ENCODE measurements around the gene FHL3.
"Not testable (repeated sequence)": the region's sequence is repeated elsewhere in the genome, so short reads cannot be mapped to it uniquely, and the experiment has no call there.

FHL3 gene

GRCh38 chr1:38034871-38035270 lies 29.6 kb upstream of the FHL3 start:
- DNase-seq (ENCODE audit: low spot score) = no peak

DNA sequence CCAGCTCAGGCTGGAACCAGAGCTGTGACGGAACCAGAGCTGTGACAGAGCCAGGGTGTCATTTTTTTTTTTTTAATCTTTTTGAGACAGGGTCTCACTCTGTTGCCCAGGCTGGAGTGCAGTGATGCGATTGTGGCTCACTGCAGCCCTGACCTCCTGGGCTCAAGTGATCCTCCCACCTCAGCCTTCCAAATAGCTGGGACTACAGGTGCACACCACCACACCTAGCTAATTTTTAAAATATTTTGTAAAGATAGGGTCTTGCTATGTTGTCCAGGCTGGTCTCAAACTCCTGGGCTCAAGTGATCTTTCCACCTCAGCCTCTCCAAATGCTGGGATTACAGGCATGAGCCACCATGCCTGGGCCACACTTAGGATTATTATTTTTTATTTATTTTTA lies 27.7 kb upstream of the FHL3 start:
- DNase-seq (ENCODE audit: low spot score) = not testable (repeated sequence)

GRCh38 chr1:38031513-38031866 lies 26.2 kb upstream of the FHL3 start:
- DNase-seq (ENCODE audit: low spot score) = no peak

- no peak for DNase-seq (ENCODE audit: low spot score)
Observed at GRCh38 chr1:38030596-38031512, 25.5 kb upstream of the FHL3 start.

GRCh38 chr1:38029685-38030511 lies 24.6 kb upstream of the FHL3 start:
- DNase-seq (ENCODE audit: low spot score) = no peak

- DNase-seq (ENCODE audit: low spot score) = no peak
Observed at GRCh38 chr1:38029081-38029681, 23.9 kb upstream of the FHL3 start.

GRCh38 chr1:38028671-38029070 lies 23.4 kb upstream of the FHL3 start:
- DNase-seq (ENCODE audit: low spot score) = no peak

DNA sequence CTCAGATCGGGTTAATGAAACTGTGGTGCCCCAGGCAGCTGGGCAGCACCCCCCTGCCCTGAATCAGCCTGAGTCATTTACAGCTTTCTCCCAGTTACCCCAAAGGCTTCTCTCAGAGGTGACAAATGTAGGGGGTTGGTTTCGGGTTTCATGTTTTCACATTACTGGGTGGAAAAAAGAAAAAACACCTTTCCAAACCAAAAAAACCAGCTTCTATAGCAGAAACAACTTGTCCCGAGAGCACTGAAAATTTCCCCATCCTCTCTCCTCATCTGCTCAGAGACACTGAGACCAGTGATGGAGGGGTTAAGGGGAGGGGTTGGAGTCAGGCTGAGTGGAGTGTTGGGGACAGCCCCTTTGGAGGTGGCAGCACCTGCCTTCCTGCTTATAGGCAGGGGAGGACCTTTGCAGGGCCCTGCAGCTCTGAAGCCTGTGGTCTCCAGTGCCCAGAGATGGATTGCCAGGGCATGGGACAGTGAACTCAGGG lies 22.8 kb upstream of the FHL3 start:
- DNase-seq (ENCODE audit: low spot score) = no peak

- DNase-seq (ENCODE audit: low spot score) = no peak
Observed at GRCh38 chr1:38027201-38028104, 22.1 kb upstream of the FHL3 start.

- DNase-seq (ENCODE audit: low spot score) = peak; percentile 16
Observed at GRCh38 chr1:38026592-38027200, 21.4 kb upstream of the FHL3 start.

- no peak for DNase-seq (ENCODE audit: low spot score)
Observed at GRCh38 chr1:38025664-38026063, 20.4 kb upstream of the FHL3 start.

GRCh38 chr1:38025233-38025632 lies 19.9 kb upstream of the FHL3 start:
- DNase-seq (ENCODE audit: low spot score) = no peak

- no peak for DNase-seq (ENCODE audit: low spot score)
Observed at GRCh38 chr1:38022810-38023209, 17.5 kb upstream of the FHL3 start.

DNA sequence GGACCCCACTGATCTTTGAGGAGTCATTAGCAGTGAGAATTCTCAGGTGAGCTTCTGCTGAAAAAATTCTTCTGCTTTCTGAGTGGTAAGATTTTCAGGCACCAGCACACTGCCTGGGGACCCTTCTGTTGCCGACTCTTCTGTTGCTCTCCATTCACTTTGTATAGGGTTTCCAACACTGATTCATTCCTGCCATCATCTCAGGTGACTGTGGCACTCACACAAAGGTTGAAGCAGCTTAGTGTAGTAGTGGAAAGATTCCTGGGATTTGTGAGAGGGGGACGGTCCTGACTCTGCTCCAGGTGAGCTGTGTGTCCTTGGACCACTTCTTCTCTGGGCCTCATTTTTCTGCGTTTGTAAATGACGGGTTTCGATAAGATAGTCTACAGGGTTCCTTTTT lies 16.7 kb upstream of the FHL3 start:
- no peak for DNase-seq (ENCODE audit: low spot score)

- DNase-seq (ENCODE audit: low spot score) = no peak
Observed at GRCh38 chr1:38020396-38020795, 15.1 kb upstream of the FHL3 start.

GRCh38 chr1:38018864-38019343 lies 13.6 kb upstream of the FHL3 start:
- DNase-seq (ENCODE audit: low spot score) = peak; percentile 39

DNA sequence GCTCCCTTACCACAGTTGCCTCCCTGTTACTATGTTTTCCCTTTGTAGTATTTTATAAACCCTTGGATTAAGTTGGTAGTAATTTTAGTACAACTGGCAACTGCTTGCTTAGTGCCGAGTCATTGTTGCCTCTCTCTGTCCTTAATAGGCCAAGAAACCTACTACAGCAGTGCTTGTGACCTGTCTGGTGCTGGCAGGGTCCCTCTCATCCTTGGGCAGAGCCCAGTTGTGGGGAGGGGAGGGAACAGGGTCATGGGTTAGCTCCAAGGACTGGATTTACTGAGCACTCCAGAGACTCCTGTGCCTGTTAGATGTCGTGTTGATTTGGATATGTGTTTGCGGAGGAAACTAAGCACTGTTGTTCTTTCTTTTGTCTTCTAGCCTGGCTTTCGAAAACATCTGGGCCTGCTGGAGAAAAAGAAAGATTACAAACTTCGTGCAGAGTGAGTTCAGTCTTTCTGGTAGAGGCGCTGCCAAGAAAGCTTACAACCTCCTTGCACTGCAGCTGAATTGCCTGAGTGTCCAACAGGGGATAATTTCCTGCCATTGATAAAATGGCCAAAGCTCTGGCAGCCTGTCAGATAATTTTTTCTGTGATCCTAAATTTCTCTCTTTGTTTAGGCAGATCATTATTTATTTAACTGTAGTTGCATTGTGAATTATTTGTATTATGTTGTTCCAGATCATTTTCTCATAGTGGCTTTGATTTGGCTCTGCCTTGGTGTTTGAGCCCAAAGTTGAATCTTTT lies 10.8 kb upstream of the FHL3 start:
- DNase-seq (ENCODE audit: low spot score) = no peak

- DNase-seq (ENCODE audit: low spot score) = no peak
Observed at GRCh38 chr1:38014724-38015424, 9.6 kb upstream of the FHL3 start.

DNA sequence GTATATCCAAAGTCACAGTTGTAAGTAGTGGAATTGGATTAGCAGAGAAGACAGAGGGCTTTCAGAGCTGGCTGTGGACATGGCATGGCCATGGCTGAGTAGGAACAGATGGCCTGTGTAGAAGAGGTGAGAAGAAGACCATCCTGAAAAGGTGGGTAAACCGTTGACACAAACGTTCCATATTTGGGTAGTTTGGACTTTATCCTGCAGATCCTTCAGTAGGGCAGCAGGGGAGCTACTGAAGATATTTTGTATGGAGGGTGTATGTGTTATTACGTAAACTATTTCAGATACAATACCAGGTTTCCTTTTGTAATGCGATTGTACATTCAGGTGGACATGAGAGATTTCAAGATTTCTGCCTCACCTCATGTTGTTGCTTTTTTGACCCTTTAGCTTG lies 8.9 kb upstream of the FHL3 start:
- DNase-seq (ENCODE audit: low spot score) = no peak

DNA sequence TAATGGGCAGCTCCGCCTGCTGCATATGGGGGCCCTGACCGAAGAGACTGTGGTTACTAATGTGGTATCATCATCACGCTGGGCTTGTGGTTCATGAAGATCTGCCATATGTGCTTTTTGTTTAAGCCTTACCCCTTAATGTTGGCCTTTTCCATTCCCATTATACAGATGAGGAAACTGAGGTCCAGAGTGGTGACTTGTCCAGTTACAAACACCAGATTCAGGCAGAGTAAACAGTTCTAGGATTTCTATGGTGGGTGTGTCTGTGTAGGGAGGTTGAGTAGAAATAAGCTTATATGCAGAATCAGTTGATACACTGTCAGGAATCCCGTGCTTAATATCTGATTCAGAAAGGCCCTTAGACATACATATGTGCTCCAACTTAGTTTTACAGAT lies 7.9 kb upstream of the FHL3 start:
- no peak for DNase-seq (ENCODE audit: low spot score)

Measured in hematopoietic multipotent progenitor cell treated with erythropoietin and hydrocortisone succinate and interleukin-3 and kit ligand, for 15 days (in vitro differentiated cells).